Right lobe of liver (tissue), 4 donors: ENCODE measurements around the gene PTPRN2.

ENCODE experiments used
- POLR2A ChIP-seq: fragments of 450-650 bp; IDR thresholded peaks from one replicate; pipeline ENCODE4 v1.6.1; 2017; ENCODE audit warnings: antibody characterized with exemption, mild to moderate bottlenecking
- TF ChIP-seq, protein P1 (sequence below), 4 donors: fragments of 200-600 bp in 3 of 4; fragments of 450-650 bp in 1 of 4; IDR thresholded peaks; one replicate each; pipeline versions ENCODE4 v1.5.1 to v1.8.0; 2016 to 2022; ENCODE audit warnings: antibody characterized with exemption in 4 of 4, mild to moderate bottlenecking in 2 of 4
- donor health status: DM: no; HTN: no; CAD: no.
- donor health status: DM: no; HTN: no; CAD: no.
- donor health status: DM: no; HTN: yes; CAD: no.

GRCh38 chr7:157499121-157499834, 1088.3 kb downstream of the PTPRN2 start:
- TF ChIP-seq, protein P1, sequence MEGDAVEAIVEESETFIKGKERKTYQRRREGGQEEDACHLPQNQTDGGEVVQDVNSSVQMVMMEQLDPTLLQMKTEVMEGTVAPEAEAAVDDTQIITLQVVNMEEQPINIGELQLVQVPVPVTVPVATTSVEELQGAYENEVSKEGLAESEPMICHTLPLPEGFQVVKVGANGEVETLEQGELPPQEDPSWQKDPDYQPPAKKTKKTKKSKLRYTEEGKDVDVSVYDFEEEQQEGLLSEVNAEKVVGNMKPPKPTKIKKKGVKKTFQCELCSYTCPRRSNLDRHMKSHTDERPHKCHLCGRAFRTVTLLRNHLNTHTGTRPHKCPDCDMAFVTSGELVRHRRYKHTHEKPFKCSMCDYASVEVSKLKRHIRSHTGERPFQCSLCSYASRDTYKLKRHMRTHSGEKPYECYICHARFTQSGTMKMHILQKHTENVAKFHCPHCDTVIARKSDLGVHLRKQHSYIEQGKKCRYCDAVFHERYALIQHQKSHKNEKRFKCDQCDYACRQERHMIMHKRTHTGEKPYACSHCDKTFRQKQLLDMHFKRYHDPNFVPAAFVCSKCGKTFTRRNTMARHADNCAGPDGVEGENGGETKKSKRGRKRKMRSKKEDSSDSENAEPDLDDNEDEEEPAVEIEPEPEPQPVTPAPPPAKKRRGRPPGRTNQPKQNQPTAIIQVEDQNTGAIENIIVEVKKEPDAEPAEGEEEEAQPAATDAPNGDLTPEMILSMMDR (IDR thresholded peaks at IDR 0.05): no peak
- TF ChIP-seq POLR2A: no peak
